GM18507 (cell line): Measurements from ENCODE around the gene RGS12.

Source experiments
- DNase-seq: peaks from one replicate; pipeline ENCODE4 v3.0.0; 2011; ENCODE audit warnings: low read depth; ENCODE audit not compliant: insufficient read length; ENCODE audit errors: extremely low spot score
- FAIRE-seq: peaks from 2 replicates; lab custom pipeline; 2011; peaks lifted over from hg19 to GRCh38; lab: Jason Lieb, UNC

Gene RGS12

DNA sequence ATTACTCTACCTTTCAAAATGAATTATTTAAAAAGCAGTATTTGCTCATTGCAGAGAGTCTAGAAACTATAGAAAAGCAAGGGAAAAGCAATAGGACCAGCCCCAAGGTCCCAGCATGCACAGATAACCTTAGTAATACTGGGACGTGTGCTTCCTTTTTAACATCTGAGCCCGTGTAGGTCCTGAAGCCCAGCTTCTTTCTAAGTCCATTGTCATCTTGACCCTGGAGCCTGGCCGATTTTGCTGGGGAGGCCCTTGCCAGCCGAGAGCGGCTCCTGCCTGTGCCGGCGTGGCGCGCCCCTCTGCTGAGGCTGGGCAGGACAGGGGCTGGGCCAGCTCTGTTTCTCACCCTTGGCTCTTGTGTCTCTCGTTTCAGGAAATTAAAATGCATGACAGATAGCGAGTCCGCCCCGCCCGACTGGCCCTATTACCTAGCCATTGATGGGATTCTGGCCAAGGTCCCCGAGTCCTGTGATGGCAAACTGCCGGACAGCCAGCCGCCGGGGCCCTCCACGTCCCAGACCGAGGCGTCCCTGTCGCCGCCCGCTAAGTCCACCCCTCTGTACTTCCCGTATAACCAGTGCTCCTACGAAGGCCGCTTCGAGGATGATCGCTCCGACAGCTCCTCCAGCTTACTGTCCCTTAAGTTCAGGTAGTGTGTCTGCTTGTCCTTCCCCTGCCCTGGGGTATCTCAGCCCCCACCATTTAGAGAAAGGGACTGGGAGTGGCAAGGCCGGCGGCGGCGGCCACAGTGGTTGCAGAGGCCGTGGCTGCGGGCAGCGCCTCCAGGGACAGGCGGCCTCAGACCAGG, 39.8 kb upstream of the RGS12 start:
- FAIRE-seq: no peak

DNA sequence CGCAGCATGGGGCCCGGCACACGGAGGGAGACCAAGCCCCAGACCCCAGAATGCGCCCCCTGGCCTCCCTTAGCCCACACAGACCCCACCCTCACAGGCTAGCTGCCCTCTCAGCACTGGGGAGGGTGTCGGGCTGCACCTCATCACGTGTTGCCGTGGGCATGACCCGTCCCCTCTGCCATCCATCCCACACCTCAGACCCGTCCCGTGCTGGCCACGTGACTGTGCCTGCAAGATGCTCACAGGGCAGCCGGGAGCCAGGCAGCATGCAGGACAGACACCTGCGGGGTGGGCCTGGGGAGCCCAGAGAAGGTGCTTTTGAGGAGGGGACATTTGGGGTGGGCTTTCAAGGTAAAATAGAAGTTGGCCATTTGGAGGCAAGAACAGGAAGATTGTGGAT, 39.0 kb upstream of the RGS12 start:
- FAIRE-seq (no peak), DNase-seq (no peak)

More for the DNA sequence above, 39.8 kb upstream of the RGS12 start:
- DNase-seq: no peak

DNA sequence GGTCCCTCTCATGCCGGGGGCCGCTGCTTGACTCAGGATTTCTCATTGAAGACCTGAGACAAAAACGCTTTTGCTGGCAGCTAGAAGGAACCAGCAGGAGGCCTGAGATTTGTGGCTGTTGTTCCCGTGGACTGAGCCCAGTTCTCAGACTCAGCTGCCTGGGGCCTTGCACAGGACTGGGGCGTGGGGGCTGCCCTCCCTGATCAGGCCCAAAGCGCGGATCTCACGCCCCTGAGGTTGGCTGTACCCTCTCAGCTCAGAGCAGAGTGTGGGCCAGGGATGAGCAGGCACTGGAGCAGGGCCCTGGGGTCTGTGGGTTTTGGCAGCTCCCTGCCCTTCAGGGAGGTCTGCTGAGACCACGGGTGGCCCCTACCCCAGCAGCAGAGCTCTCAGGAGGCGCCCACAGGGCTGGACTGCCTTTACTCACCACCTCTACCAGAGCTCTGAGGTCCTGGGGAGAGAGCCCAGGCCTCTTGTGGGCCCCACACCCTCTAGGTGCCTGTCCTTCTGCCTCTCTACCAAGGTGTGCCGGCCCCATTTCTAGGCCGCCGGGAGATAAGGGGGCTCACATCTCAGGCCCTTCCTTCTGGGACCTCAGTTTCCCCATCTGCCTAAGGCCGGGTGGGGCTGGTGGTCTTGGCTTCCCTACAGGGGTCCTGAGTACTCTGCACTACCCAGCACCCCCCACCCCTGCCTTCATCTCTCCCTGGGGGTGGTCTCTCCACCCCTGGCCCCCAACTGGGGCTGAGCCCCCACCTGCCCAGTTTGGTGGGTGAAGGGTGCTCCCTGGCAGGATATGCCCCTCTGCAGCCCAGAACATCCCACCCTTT, 38.3 kb upstream of the RGS12 start:
- FAIRE-seq (no peak), DNase-seq (no peak)

DNA sequence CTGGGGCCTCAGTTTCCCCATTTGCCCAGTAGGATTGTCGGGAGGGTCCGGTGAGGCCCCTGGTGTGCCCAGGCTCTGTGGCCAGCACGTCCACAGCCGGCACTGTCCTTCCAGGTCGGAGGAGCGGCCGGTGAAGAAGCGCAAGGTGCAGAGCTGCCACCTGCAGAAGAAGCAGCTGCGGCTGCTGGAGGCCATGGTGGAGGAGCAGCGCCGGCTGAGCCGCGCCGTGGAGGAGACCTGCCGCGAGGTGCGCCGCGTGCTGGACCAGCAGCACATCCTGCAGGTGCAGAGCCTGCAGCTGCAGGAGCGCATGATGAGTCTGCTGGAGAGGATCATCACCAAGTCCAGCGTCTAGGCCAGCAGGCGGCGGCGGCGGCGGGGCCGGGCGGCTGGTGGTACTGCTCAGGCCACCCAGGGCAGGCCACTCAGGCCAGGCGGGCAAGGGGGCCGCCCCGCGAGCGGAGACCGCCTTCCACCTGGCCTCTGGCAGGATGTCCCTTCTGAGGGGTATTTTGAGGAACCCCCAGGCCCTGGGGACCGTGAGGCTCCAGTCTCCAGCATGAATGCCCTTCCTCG, 37.1 kb upstream of the RGS12 start:
- FAIRE-seq (no peak), DNase-seq (no peak)

DNA sequence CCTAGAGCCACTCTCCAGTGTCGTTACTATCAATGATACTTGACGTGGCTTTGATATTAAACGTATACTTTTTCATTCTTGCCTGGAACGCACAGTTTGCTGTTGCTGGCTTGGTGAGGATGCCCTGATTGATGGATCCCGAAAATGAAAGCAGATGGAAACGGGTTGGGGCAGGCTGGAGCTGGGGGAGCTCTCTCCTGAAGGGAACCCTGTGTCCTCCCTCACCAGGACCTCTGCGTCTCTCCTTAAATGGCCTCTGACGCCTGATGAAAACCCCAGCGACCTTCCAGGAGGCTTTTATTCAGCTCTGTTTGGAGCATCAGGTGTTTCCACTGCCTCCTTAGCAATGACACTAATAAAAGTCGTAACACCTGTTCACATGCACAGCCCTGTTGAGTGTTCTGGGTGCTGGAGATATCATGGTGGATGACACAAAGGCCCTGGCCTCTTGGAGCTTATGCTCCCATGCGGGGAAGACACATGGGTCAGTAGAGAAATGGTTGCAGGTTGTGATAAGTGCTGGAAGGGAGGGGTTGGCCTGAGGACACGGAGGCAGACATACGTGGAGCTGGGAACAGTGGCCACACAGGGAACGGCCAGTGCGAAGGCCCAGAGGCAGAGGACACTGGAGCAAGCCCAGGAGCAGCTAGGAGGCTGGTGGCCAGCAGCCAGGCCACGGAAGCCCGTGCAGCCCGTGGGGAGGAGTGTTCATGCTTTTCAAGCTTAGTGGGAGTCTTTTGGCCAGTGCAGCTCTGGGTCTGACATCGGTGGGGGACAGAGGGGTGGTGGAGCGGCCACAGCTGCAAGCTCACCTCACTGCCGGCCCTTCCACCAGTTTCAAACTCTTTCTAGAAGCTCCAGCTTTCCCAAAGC, 36.4 kb upstream of the RGS12 start:
- DNase-seq (no peak), FAIRE-seq (no peak)

DNA sequence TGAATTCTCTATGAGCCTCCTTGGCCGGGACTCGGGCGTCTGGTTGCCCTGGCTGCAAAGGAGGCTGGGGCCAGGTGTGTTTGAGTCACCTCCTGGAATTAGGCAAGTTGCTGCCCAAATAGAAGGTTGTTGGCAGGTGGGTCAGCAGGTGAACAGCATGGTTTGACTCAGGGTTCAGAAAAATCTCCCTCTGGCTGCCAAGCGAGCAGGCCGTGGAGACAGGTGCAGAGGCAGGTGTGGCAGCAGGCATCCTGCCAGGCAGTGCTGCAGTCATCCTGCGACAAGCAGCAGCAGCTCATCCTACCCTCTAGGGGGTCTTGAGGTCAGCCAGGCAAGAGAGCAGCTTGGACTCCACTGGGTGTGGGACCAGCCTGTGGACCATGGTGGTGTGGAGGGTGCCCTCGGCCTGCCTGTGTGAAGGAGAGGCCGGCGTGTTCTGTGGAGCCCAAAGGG, 35.7 kb upstream of the RGS12 start:
- DNase-seq (no peak), FAIRE-seq (no peak)

DNA sequence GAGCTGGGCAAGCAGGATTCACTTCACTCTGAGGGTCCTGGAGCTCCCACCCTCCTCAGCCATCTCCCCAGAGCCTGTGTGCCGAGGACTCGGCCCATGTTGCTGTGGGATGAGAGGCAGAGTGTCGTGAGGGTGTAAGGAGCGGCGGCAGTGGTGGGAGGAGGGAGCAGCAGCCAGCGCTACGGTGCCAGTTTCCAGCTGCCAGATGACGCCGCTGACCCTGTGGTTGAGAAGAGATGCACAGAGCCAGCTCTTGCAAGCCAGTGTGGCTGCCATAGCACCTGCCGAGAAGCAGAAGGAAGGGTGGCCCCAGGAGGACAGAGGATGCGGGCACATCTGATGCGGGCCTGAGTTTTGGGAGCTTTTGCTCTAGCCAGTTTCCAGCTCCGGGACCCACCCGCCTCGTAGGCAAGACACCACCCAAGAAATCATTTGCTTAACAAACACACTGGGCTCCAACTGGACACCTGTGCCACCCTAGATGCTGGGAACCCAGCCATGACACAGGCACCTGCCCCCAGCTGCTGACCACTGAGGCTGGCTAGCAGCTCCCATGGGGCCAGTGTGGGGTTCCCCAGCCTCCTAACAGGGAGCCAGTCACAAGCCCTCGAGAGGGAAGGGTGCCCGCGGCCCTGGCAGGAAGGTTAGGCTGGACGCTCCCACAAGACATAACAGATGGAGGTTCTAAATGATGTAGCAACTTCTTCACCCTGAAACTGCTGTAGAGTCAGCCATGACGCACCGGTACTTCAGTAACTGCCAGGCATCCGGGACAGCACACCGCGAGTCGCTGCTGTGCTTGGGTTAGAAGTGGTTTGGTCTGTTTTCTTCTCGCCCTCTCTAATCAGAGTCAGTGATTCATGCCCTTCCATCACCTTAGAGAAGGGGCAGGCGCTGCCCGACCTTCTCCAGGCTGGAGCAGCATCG, 35.0 kb upstream of the RGS12 start:
- DNase-seq: no peak
- peak; percentile 58 for FAIRE-seq

DNA sequence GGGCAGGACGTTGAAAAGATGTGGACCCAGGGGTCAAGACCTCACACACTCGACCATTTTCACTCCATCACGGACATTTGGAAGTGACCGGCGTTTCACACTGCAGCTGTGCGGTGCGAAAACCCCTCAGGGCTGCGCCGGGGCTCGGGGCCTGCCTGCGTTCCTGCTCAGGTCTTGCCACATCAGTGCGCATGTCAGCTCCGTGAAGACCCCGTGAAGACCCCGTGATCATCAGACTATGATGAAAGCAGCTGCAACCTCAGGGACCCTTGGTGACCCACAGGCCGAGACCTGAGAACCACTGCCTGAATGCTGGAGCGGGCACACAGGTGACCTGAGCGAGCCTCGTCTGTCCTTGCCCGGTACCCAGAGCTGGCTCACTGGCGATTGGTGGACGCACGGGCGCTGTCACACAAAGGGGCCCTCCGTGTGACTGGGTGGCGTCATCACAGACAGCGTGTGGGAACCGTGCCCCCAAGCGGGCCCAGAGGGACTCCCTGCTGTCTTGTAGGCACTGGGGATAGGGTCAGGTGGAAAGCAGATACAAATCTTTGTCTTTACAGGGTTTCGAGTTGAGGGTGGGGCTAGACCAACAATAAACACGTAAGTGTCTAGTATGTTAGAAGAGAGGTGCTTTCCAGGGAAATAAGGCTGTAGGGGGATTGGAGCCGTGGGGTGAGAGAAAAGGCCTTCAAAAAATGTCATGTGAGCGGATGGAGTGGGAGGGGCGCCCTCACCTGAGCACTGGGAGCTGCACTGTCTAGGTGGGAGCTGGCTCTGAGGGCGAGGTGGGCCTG, 31.2 kb upstream of the RGS12 start:
- DNase-seq (no peak), FAIRE-seq (no peak)

DNA sequence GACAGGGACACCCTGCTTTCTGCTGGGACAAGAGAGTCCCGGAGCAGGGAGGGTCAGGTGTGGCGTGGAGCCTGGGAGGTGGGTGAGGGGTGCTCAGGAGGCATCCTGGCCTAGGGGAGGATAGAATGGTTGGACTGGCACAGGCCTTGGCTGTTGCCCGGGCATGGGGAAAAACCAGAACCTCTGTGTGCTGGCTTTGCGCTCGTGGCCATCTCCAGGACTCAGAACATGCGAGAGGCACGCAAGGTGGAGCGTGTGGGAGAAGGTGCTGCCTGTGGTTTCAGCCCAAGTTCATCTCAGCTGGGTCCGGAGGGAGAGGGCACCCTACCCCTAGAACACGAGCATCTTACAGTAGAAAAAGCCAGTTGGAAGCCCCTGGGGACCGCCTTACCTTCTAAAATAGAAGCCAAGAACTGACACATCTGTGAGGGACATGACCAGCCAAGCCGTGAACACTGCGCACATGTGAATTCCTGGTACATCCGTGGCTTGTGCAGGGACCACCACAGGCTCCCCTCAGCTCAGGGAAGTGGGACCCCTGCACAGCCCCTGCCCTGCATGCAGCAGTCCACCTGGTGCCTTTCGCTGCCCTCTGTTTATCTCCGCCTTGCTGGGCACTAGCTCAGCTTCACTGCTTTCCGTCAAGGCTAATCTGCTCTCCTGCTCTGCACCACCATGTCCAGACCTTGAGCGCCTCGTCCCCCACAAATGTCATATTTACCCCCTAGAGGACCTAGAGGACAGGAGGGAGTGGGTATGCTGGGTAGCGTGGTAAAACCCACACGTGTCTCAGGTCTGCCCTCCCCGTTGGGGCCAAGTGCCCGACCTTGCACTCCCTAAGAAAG, 30.4 kb upstream of the RGS12 start:
- DNase-seq (no peak), FAIRE-seq (no peak)

DNA sequence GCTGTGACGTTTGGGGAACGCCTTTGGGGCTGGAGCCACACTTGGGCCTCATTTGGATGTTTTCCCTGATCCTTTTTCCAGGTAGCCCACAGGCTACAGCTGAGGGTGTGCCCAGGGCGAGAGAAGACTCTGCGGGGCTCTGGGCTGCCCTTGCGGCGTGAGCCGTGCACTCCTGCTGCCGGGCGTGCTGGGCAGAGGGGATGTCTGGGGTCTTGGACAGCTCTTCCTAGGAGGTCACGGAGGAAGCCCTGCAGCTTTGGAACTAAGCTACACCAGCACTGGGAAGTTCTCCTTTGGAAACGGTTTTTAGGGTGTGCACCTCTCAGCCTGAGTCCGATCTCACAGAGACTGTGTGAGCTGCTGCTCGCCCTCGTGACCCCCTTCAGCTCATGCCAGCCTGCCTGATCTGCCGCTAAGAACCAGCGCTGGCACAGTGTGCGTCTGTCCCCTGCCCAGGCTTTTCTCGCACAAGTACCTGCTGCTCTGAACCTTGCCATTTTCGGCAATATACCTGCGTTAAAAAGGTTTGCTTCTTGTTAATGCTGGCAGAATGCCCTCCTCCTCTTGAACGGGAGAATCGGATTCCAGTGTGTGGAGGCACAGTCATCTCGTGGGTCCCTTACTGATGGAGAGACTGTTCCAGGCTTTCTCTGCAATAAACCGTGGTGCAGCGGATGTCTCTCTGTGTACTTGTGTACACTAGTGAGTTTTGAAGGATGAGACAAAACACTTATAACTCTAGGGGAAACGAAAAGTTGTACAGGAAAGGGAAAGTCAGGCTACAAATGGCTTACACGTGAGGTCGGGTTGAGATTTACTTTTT, 29.6 kb upstream of the RGS12 start:
- FAIRE-seq: no peak
- no peak for DNase-seq

DNA sequence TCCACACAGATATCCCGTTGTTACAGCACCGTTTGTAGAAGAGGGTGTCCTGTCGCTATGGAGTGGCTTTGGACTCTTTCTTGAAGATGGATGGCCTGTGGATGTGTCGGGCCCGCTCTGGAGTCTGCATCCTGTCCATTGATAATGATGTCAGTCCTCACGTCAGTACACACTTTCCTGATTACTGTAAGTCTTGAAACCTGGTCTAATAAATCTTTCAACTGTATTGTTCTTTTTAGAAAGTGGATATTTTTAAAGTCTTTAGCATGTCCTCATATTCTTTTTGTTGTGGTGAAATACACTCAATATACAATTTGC, 29.0 kb upstream of the RGS12 start:
- no peak for DNase-seq
- no peak for FAIRE-seq

DNA sequence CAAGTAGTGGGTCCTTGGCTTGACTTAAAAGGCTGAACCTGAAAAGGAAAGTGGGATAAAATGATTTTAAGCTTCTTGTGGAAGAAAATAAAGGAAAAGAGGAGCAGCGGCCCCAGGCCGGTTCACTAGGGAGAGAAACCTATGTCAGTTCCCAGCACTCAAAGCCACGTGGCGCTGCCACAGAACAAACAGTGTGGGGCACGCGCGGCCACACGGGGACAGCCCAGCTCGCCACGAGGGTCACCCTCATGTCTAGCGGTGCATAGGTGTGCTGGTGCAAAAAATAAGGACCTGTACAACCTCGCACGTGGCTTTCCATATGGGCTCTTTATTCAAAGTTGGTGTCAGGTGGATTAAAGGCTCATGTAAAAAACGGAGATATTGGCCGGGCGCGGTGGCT, 26.7 kb upstream of the RGS12 start:
- DNase-seq (no peak), FAIRE-seq (no peak)

DNA sequence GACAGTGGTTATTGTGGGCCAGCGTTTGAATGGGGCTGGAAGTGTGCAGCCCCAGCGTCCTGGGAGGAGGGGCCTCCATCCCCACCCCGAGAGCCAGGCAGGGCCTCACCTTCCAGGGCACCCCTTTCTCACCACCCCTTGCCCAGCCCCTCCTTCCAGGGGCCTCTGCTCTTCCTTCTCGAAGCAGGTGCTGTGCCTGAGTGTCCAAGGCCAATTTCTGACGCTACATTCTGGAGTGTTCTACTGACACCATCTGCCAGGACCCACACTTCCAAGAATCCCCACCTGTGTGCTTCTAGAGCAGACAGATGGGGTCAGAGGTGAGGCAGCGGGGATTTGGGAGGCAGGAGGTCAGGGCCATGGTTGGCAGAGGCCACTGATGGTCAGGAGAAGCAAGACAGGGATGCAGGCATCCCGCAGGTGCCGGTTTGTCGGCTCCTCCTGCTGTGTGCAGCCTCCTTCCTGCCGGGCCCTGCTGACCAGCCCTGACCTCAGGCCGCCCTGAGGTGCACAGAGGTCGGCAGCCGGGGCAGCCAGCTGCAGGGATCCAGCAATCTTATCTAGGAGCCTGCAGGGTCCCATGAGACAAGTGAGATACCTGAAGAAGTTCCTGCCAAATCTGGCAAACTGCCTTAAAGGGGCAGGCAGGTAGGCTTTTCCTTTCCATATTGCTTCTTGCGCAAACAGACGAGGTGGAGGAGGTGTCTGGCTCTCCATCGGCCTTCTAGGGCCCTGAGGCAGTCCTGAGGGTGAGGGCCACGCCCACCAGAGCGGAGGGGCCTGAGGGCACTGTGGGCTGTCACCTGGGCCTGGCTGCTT, 25.0 kb upstream of the RGS12 start:
- FAIRE-seq: no peak
- DNase-seq: no peak

DNA sequence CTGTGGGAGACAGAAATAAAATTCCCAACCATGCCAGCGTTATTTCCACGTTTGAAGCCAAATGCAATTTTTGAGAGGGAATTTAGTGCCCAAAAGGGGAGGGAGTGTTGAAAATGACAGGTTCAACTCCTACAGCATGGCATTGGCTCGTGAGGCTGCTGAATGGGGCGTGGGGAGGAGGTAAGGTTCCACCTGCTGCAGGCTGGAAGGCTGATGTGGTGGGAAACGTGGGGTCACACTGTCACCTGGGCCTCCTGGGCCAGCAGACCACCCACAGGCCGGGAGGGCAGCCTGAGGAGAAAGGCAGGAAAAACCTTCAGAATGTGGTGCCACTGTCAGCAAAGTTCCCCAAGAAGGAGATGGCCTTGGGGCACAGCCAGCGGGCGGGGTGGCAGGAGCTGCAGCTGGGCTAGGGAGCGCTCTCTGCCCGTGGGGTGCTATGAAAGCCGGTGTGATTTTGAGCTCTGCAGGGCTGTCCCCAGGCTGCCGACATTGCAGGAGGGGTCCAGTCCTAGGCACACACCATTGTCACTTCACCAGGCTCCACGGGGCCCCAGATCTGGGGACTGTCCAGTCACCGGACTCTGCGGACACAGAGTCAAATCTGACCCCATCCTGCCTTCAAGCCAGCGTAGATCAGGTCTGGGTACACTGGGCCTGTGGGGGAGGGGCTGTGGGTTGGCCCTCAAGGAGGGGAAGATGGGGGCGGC, 24.3 kb upstream of the RGS12 start:
- no peak for FAIRE-seq
- no peak for DNase-seq
